ENCODE measurements around the gene TBX6.

TBX6 gene

DNA sequence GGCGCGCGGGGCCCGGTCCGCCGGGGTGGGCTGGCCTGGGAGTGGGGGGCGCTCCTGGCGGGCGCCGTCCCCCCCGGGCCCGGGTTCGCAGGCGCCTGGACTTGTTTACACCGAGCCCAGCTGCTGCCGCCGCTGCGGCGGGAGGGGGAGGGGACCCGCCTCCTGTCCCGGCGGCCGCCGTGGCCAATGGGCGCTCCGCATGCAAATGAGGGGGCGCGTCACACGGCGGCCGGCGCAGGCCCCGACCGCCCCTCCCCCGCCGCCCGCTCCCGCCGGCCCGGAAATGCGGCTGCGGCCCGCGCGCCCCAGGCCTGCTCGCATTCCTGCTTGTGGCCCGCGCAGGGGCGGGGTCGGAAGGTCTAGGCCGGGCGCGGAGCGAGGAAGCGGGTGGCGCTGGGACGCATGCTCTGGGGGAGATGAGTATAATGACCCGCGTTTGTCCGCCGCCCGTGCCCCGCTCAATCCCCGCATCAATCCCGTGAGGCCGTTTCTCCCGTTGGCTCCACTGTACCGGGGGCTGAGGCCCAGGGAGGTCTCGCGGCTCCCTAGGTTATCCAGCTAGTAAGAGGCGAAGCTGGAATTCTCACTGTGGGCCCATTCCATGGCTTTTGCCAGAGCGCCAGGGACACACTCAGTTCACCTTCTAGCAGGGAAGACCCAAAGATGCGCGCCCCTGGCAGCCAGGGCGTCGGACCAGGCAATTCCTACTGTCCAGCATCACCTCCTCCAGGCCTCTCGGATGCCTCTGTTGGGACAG, 4.6 kb upstream of the TBX6 start, which contains the start of gene YPEL3:
Gene YPEL3 (minus strand): TSS at position 109 of the 757 bp plus-strand sequence. CDS start 731 bp downstream, outside the sequence.
- TF ChIP-seq SNAI2 (CRISPR knock-in tag; IDR thresholded peaks at IDR 0.05): no peak
- no peak for TF ChIP-seq ZNF70 (CRISPR knock-in tag; IDR thresholded peaks at IDR 0.05)
- no peak for TF ChIP-seq OSR1 (CRISPR knock-in tag; IDR thresholded peaks at IDR 0.05)
- TF ChIP-seq, protein P1, sequence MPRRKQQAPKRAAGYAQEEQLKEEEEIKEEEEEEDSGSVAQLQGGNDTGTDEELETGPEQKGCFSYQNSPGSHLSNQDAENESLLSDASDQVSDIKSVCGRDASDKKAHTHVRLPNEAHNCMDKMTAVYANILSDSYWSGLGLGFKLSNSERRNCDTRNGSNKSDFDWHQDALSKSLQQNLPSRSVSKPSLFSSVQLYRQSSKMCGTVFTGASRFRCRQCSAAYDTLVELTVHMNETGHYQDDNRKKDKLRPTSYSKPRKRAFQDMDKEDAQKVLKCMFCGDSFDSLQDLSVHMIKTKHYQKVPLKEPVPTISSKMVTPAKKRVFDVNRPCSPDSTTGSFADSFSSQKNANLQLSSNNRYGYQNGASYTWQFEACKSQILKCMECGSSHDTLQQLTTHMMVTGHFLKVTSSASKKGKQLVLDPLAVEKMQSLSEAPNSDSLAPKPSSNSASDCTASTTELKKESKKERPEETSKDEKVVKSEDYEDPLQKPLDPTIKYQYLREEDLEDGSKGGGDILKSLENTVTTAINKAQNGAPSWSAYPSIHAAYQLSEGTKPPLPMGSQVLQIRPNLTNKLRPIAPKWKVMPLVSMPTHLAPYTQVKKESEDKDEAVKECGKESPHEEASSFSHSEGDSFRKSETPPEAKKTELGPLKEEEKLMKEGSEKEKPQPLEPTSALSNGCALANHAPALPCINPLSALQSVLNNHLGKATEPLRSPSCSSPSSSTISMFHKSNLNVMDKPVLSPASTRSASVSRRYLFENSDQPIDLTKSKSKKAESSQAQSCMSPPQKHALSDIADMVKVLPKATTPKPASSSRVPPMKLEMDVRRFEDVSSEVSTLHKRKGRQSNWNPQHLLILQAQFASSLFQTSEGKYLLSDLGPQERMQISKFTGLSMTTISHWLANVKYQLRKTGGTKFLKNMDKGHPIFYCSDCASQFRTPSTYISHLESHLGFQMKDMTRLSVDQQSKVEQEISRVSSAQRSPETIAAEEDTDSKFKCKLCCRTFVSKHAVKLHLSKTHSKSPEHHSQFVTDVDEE (CRISPR knock-in tag; IDR thresholded peaks at IDR 0.05): no peak
- TF ChIP-seq BACH2 (CRISPR knock-in tag; IDR thresholded peaks at IDR 0.05; ENCODE audit: borderline replicate concordance): no peak
- no peak for TF ChIP-seq ARNTL (CRISPR knock-in tag; IDR thresholded peaks at IDR 0.05; ENCODE audit: borderline replicate concordance, low read depth)
- TF ChIP-seq ZFP3 (CRISPR knock-in tag; IDR thresholded peaks at IDR 0.05): no peak
- TF ChIP-seq ISL1 (CRISPR knock-in tag; IDR thresholded peaks at IDR 0.05): no peak
- no peak for TF ChIP-seq ZC3H10 (CRISPR knock-in tag; IDR thresholded peaks at IDR 0.05)
- TF ChIP-seq CSDC2 (CRISPR knock-in tag; IDR thresholded peaks at IDR 0.05): no peak
- TF ChIP-seq ZNF8 (CRISPR knock-in tag; IDR thresholded peaks at IDR 0.05): no peak
- no peak for TF ChIP-seq TCF4 (CRISPR knock-in tag; IDR thresholded peaks at IDR 0.05; ENCODE audit: borderline replicate concordance)
- TF ChIP-seq, protein P2, sequence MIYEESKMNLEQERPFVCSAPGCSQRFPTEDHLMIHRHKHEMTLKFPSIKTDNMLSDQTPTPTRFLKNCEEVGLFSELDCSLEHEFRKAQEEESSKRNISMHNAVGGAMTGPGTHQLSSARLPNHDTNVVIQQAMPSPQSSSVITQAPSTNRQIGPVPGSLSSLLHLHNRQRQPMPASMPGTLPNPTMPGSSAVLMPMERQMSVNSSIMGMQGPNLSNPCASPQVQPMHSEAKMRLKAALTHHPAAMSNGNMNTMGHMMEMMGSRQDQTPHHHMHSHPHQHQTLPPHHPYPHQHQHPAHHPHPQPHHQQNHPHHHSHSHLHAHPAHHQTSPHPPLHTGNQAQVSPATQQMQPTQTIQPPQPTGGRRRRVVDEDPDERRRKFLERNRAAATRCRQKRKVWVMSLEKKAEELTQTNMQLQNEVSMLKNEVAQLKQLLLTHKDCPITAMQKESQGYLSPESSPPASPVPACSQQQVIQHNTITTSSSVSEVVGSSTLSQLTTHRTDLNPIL (CRISPR knock-in tag; IDR thresholded peaks at IDR 0.05; ENCODE audit: low read depth): no peak
- no peak for TF ChIP-seq ESRRG (CRISPR knock-in tag; IDR thresholded peaks at IDR 0.05)
- TF ChIP-seq, protein P3, sequence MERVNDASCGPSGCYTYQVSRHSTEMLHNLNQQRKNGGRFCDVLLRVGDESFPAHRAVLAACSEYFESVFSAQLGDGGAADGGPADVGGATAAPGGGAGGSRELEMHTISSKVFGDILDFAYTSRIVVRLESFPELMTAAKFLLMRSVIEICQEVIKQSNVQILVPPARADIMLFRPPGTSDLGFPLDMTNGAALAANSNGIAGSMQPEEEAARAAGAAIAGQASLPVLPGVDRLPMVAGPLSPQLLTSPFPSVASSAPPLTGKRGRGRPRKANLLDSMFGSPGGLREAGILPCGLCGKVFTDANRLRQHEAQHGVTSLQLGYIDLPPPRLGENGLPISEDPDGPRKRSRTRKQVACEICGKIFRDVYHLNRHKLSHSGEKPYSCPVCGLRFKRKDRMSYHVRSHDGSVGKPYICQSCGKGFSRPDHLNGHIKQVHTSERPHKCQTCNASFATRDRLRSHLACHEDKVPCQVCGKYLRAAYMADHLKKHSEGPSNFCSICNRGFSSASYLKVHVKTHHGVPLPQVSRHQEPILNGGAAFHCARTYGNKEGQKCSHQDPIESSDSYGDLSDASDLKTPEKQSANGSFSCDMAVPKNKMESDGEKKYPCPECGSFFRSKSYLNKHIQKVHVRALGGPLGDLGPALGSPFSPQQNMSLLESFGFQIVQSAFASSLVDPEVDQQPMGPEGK (CRISPR knock-in tag; IDR thresholded peaks at IDR 0.05; ENCODE audit: borderline replicate concordance): no peak
- no peak for TF ChIP-seq GLIS3 (CRISPR knock-in tag; IDR thresholded peaks at IDR 0.05)
- no peak for TF ChIP-seq ZFP30 (CRISPR knock-in tag; IDR thresholded peaks at IDR 0.05)
- ATAC-seq: peak; percentile 40

DNA sequence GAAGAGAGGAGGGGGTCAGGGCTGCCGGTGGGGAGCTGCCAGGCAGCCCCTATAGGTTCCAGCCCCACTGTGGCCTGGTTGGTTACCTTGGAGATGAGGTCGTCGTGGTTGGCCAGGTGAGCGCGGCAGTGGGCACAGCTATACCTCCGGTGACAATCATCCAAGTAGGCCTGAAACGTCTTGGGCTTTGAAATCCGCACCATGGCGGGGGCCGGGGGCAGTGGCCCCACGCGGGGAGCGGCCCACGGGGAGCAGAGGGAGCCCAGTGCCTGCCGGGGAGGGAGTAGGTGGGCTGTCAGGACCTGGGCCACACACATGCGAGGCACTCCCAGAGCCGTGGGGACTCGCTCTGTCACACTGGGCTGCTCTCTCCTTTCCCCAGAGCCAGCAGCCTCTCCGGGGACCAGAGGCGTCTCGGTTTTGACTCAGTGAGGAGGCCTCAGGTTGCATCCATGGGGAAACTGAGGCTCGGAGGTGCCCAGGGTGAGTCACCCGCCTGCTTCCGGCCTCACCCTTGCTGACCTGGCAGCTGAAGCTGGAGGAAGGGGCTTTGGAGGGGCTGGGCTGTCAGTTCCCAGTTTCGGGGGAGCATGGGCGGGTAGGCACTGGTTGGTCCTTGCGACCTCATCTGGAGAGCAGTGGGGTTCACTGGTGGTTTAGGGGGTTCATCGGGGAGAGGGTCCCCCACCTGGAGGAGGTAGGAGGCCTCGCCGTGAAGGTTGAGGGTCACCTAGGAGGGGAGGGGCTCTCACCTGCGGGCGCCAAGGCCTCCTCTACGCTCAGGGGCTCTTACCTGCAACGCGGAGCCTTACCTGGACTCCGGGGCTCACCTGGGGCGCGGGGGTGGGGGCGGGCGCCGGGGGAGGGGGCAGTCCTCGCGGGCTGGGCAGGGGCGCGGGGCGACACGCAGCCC, 3.7 kb upstream of the TBX6 start:
- TF ChIP-seq ZNF565 (CRISPR knock-in tag; conservative IDR thresholded peaks at IDR 0.05; ENCODE audit: low read depth) (no peak), RARB (CRISPR knock-in tag; IDR thresholded peaks at IDR 0.05) (no peak), ZFP30 (CRISPR knock-in tag; IDR thresholded peaks at IDR 0.05) (no peak), OSR1 (CRISPR knock-in tag; IDR thresholded peaks at IDR 0.05) (no peak), ARNTL (CRISPR knock-in tag; IDR thresholded peaks at IDR 0.05; ENCODE audit: borderline replicate concordance, low read depth) (no peak), TCF4 (CRISPR knock-in tag; IDR thresholded peaks at IDR 0.05; ENCODE audit: borderline replicate concordance) (no peak), ISL1 (CRISPR knock-in tag; IDR thresholded peaks at IDR 0.05) (no peak), ESRRG (CRISPR knock-in tag; IDR thresholded peaks at IDR 0.05) (no peak), ZFP3 (CRISPR knock-in tag; IDR thresholded peaks at IDR 0.05) (no peak), TOX (CRISPR knock-in tag; IDR thresholded peaks at IDR 0.05; ENCODE audit: borderline replicate concordance) (no peak), SNAI2 (CRISPR knock-in tag; IDR thresholded peaks at IDR 0.05) (no peak), ZNF70 (CRISPR knock-in tag; IDR thresholded peaks at IDR 0.05) (no peak), ZC3H10 (CRISPR knock-in tag; IDR thresholded peaks at IDR 0.05) (no peak), GLIS3 (CRISPR knock-in tag; IDR thresholded peaks at IDR 0.05) (no peak)
- TF ChIP-seq, protein P4, sequence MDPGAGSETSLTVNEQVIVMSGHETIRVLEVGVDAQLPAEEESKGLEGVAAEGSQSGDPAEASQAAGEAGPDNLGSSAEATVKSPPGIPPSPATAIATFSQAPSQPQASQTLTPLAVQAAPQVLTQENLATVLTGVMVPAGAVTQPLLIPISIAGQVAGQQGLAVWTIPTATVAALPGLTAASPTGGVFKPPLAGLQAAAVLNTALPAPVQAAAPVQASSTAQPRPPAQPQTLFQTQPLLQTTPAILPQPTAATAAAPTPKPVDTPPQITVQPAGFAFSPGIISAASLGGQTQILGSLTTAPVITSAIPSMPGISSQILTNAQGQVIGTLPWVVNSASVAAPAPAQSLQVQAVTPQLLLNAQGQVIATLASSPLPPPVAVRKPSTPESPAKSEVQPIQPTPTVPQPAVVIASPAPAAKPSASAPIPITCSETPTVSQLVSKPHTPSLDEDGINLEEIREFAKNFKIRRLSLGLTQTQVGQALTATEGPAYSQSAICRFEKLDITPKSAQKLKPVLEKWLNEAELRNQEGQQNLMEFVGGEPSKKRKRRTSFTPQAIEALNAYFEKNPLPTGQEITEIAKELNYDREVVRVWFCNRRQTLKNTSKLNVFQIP (CRISPR knock-in tag; IDR thresholded peaks at IDR 0.05; ENCODE audit: borderline replicate concordance, low read depth): no peak
- TF ChIP-seq, protein P5, sequence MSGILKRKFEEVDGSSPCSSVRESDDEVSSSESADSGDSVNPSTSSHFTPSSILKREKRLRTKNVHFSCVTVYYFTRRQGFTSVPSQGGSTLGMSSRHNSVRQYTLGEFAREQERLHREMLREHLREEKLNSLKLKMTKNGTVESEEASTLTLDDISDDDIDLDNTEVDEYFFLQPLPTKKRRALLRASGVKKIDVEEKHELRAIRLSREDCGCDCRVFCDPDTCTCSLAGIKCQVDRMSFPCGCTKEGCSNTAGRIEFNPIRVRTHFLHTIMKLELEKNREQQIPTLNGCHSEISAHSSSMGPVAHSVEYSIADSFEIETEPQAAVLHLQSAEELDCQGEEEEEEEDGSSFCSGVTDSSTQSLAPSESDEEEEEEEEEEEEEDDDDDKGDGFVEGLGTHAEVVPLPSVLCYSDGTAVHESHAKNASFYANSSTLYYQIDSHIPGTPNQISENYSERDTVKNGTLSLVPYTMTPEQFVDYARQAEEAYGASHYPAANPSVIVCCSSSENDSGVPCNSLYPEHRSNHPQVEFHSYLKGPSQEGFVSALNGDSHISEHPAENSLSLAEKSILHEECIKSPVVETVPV (CRISPR knock-in tag; IDR thresholded peaks at IDR 0.05): no peak
- TF ChIP-seq, protein P2 (CRISPR knock-in tag; IDR thresholded peaks at IDR 0.05; ENCODE audit: low read depth): no peak
- TF ChIP-seq, protein P3 (CRISPR knock-in tag; IDR thresholded peaks at IDR 0.05; ENCODE audit: borderline replicate concordance): no peak
- ATAC-seq: no peak
